Raji (cell line): ENCODE measurements around the gene TSKS.

ENCODE experiments used
- POLR2A ChIP-seq: IDR thresholded peaks from 2 replicates; pipeline ENCODE4 v1.6.1; 2011; ENCODE audit warnings: low read depth, low read length, control low read depth; ENCODE audit not compliant: insufficient read depth

TSKS gene

GRCh38 chr19:49690656-49691242, 72.4 kb downstream of the TSKS start, which contains the start of gene CPT1C:
CPT1C (plus strand) TSS chr19:49691116; CDS start chr19:49692253, 1,137 bp downstream.
- TF ChIP-seq POLR2A = no peak

- no peak for TF ChIP-seq POLR2A
Observed at GRCh38 chr19:49690079-49690655, 72.9 kb downstream of the TSKS start.
